ENCODE data around the gene FAM117B.
"Not testable (repeated sequence)": the region's sequence is repeated elsewhere in the genome, so short reads cannot be mapped to it uniquely, and the experiment has no call there.

The FAM117B gene

GRCh38 chr2:202763916-202764315, 129.1 kb downstream of the FAM117B start:
- no peak for DNase-seq

- no peak for DNase-seq
Measured at GRCh38 chr2:202764991-202765390, 130.2 kb downstream of the FAM117B start.

GRCh38 chr2:202765436-202765835, 130.7 kb downstream of the FAM117B start:
- no peak for DNase-seq

GRCh38 chr2:202768273-202768672, 133.5 kb downstream of the FAM117B start:
- DNase-seq: no peak

GRCh38 chr2:202769201-202769600, 134.4 kb downstream of the FAM117B start:
- no peak for DNase-seq

- DNase-seq: no peak
Measured at GRCh38 chr2:202771336-202771735, 136.6 kb downstream of the FAM117B start.

- DNase-seq: no peak
Measured at GRCh38 chr2:202771741-202772460, 137.1 kb downstream of the FAM117B start.

- DNase-seq: no peak
Measured at GRCh38 chr2:202773301-202773973, 138.7 kb downstream of the FAM117B start.

GRCh38 chr2:202774104-202774503, 139.3 kb downstream of the FAM117B start:
- DNase-seq: no peak

- no peak for DNase-seq
Measured at GRCh38 chr2:202778217-202778616, 143.4 kb downstream of the FAM117B start.

- DNase-seq: no peak
Measured at GRCh38 chr2:202780514-202781021, 145.8 kb downstream of the FAM117B start.

- no peak for DNase-seq
Measured at GRCh38 chr2:202782940-202783558, 148.3 kb downstream of the FAM117B start.

GRCh38 chr2:202786842-202787241, 152.1 kb downstream of the FAM117B start:
- no peak for DNase-seq

GRCh38 chr2:202790676-202791075, 155.9 kb downstream of the FAM117B start:
- DNase-seq: no peak

GRCh38 chr2:202797944-202798343, 163.2 kb downstream of the FAM117B start:
- DNase-seq: no peak

GRCh38 chr2:202805911-202806310, 171.1 kb downstream of the FAM117B start:
- not testable (repeated sequence) for DNase-seq

- not testable (repeated sequence) for DNase-seq
Measured at GRCh38 chr2:202807431-202808138, 172.8 kb downstream of the FAM117B start.

GRCh38 chr2:202808754-202809153, 174.0 kb downstream of the FAM117B start:
- no peak for DNase-seq

- no peak for DNase-seq
Measured at GRCh38 chr2:202813387-202813786, 178.6 kb downstream of the FAM117B start.

GRCh38 chr2:202814226-202814625, 179.5 kb downstream of the FAM117B start:
- DNase-seq: no peak

GRCh38 chr2:202815548-202816360, 181.0 kb downstream of the FAM117B start:
- no peak for DNase-seq

GRCh38 chr2:202817771-202818170, 183.0 kb downstream of the FAM117B start:
- no peak for DNase-seq

All from stimulated activated CD4-positive, alpha-beta T cell treated with anti-CD3 and anti-CD28 coated beads, Interleukin-12 subunit alpha, Interleukin-12 subunit beta, amount 100 ng/mL, for 4 hours (primary cell).